ENCODE data around the gene RASAL2. TPM values are rescaled to one million over a fixed set of nuclear protein-coding genes. Genes with fewer than 3 reads are reported as not detected.
"Not testable (repeated sequence)": the region's sequence is repeated elsewhere in the genome, so short reads cannot be mapped to it uniquely, and the experiment has no call there.

The RASAL2 gene
- total RNA-seq, 1 experiment from 2014 or later = 5.3 TPM

GRCh38 chr1:178345238-178345637, 251.3 kb downstream of the RASAL2 start:
- DNase-seq (ENCODE audit: low spot score) = no peak

- no peak for DNase-seq (ENCODE audit: low spot score)
Measured at GRCh38 chr1:178345807-178346206, 251.9 kb downstream of the RASAL2 start.

GRCh38 chr1:178349801-178350200, 255.9 kb downstream of the RASAL2 start:
- no peak for DNase-seq (ENCODE audit: low spot score)

GRCh38 chr1:178351911-178352310, 258.0 kb downstream of the RASAL2 start:
- not testable (repeated sequence) for DNase-seq (ENCODE audit: low spot score)

- DNase-seq (ENCODE audit: low spot score) = no peak
Measured at GRCh38 chr1:178352790-178353416, 259.0 kb downstream of the RASAL2 start.

- DNase-seq (ENCODE audit: low spot score) = no peak
Measured at GRCh38 chr1:178353524-178353923, 259.6 kb downstream of the RASAL2 start.

- no peak for DNase-seq (ENCODE audit: low spot score)
Measured at GRCh38 chr1:178354816-178355215, 260.9 kb downstream of the RASAL2 start.

GRCh38 chr1:178356299-178356698, 262.4 kb downstream of the RASAL2 start:
- no peak for DNase-seq (ENCODE audit: low spot score)

- no peak for DNase-seq (ENCODE audit: low spot score)
Measured at GRCh38 chr1:178358456-178358855, 264.6 kb downstream of the RASAL2 start.

GRCh38 chr1:178360421-178360820, 266.5 kb downstream of the RASAL2 start:
- no peak for DNase-seq (ENCODE audit: low spot score)

- DNase-seq (ENCODE audit: low spot score) = no peak
Measured at GRCh38 chr1:178361847-178362246, 267.9 kb downstream of the RASAL2 start.

GRCh38 chr1:178362747-178363146, 268.8 kb downstream of the RASAL2 start:
- DNase-seq (ENCODE audit: low spot score) = no peak

- no peak for DNase-seq (ENCODE audit: low spot score)
Measured at GRCh38 chr1:178364782-178365181, 270.9 kb downstream of the RASAL2 start.

GRCh38 chr1:178367151-178367550, 273.2 kb downstream of the RASAL2 start:
- no peak for DNase-seq (ENCODE audit: low spot score)

- DNase-seq (ENCODE audit: low spot score) = no peak
Measured at GRCh38 chr1:178368208-178368607, 274.3 kb downstream of the RASAL2 start.

GRCh38 chr1:178371235-178371634, 277.3 kb downstream of the RASAL2 start:
- DNase-seq (ENCODE audit: low spot score) = no peak

- no peak for DNase-seq (ENCODE audit: low spot score)
Measured at GRCh38 chr1:178371933-178372388, 278.1 kb downstream of the RASAL2 start.

- no peak for DNase-seq (ENCODE audit: low spot score)
Measured at GRCh38 chr1:178374016-178374415, 280.1 kb downstream of the RASAL2 start.

- no peak for DNase-seq (ENCODE audit: low spot score)
Measured at GRCh38 chr1:178376008-178376407, 282.1 kb downstream of the RASAL2 start.

- no peak for DNase-seq (ENCODE audit: low spot score)
Measured at GRCh38 chr1:178379807-178380206, 285.9 kb downstream of the RASAL2 start.

GRCh38 chr1:178382372-178382771, 288.5 kb downstream of the RASAL2 start:
- DNase-seq (ENCODE audit: low spot score) = no peak

GRCh38 chr1:178385662-178386061, 291.8 kb downstream of the RASAL2 start:
- no peak for DNase-seq (ENCODE audit: low spot score)

GRCh38 chr1:178388418-178389145, 294.7 kb downstream of the RASAL2 start:
- no peak for DNase-seq (ENCODE audit: low spot score)
